CD4-positive, alpha-beta memory T cell (primary cell): Measurements from ENCODE around the gene TMEM119. TPM values are rescaled to one million over a fixed set of nuclear protein-coding genes. Genes with fewer than 3 reads are reported as not detected.

Experiments used
- CTCF ChIA-PET: fragments of 350-600 bp; sonication (Branson Sonifier 250); formaldehyde crosslinking; loops from one replicate; lab custom pipeline; 2021; ENCODE audit warnings: inconsistent platforms; ENCODE audit not compliant: partially characterized antibody; lab: Charles Lee
- POLR2A ChIA-PET: fragments of 350-600 bp; sonication (Branson Sonifier 250); formaldehyde crosslinking; loops from one replicate; lab custom pipeline; 2021; ENCODE audit not compliant: partially characterized antibody; lab: Charles Lee
- DNase-seq, 5 donors: peaks; one replicate each; pipeline versions ENCODE4 v3.0.0 to v3.0.0-alpha.2; 2020 to 2022; ENCODE audit warnings: mixed read lengths in 1 of 5
- H3K27ac ChIP-seq: one replicate; pipeline ENCODE4 v1.7.0; 2013; ENCODE audit warnings: low read depth, low read length
- H3K27me3 ChIP-seq: 2 replicates; pipeline ENCODE4 v1.7.0; 2013; ENCODE audit warnings: mild to moderate bottlenecking, low read length, moderate library complexity; ENCODE audit not compliant: insufficient read depth
- H3K36me3 ChIP-seq: 2 replicates; pipeline ENCODE4 v1.7.0; 2013; ENCODE audit warnings: mild to moderate bottlenecking, low read length, moderate library complexity; ENCODE audit not compliant: insufficient read depth
- H3K4me1 ChIP-seq: 2 replicates; pipeline ENCODE4 v1.7.0; 2013; ENCODE audit warnings: mild to moderate bottlenecking, low read length, moderate library complexity; ENCODE audit not compliant: insufficient read depth
- H3K4me3 ChIP-seq, 2 donors: one replicate each; pipeline ENCODE4 v1.7.0; 2013; ENCODE audit warnings: low read length in 2 of 2, mild to moderate bottlenecking in 1 of 2
- H3K9me3 ChIP-seq, 2 donors: one replicate each; pipeline ENCODE4 v1.7.0; 2013; ENCODE audit warnings: low read length in 2 of 2, control low read depth in 1 of 2; ENCODE audit not compliant: control insufficient read depth in 1 of 2
- H3K27ac Mint-ChIP-seq, 7 donors: one replicate each; pipeline ENCODE4 v1.8.0; 2020 to 2021; ENCODE audit warnings: mixed read lengths in 7 of 7, mild to moderate bottlenecking in 6 of 7, inconsistent platforms in 3 of 7, moderate library complexity in 3 of 7
- H3K27me3 Mint-ChIP-seq, 2 donors: one replicate each; pipeline ENCODE4 v1.8.0; 2020 to 2021; ENCODE audit warnings: mixed read lengths in 2 of 2
- H3K36me3 Mint-ChIP-seq, 2 donors: one replicate each; pipeline ENCODE4 v1.8.0; 2020 to 2021; ENCODE audit warnings: mixed read lengths in 2 of 2, inconsistent platforms in 1 of 2, mild to moderate bottlenecking in 1 of 2
- H3K4me1 Mint-ChIP-seq, 4 donors: one replicate each; pipeline ENCODE4 v1.8.0; 2020 to 2021; ENCODE audit warnings: mixed read lengths in 4 of 4, mild to moderate bottlenecking in 1 of 4
- H3K4me3 Mint-ChIP-seq, 8 donors: one replicate each; pipeline ENCODE4 v1.8.0; 2020 to 2021; ENCODE audit warnings: mixed read lengths in 8 of 8, mild to moderate bottlenecking in 7 of 8, moderate library complexity in 6 of 8, inconsistent platforms in 3 of 8
- H3K9me3 Mint-ChIP-seq, 8 donors: one replicate each; pipeline ENCODE4 v1.8.0; 2020 to 2021; ENCODE audit warnings: mixed read lengths in 8 of 8, mild to moderate bottlenecking in 5 of 8, inconsistent platforms in 3 of 8, moderate library complexity in 1 of 8
- intact Hi-C: fragments of 100-400 bp; cut with micrococcal nuclease; formaldehyde crosslinking; loops from one replicate; pipeline ENCODE4 v1.15.1; 2023
- polyA plus RNA-seq, 2 donors: library from polyadenylated mRNA; unstranded; fragments of 300-500 nt; fragmentation: Illumina TruSeq; gene quantifications; one replicate each; pipeline ENCODE4 v1.2.3, GENCODE V29; 2021
- total RNA-seq, 2 experiments: library from RNA; stranded (reverse); gene quantifications; one replicate each; pipeline ENCODE4 v1.2.3, GENCODE V29; 2021

Gene TMEM119
- total and polyA plus RNA-seq, 4 experiments from 2014 or later, result 0.30 to 0.58 (median 0.42) TPM; not detected in 1

- H3K27me3 Mint-ChIP-seq, result no peaks in the 10 kb centered on the region
- peak overlapping the region; percentile 94 to 100 (median 99) for H3K4me3 Mint-ChIP-seq
- H3K27ac ChIP-seq, result peak overlapping the region; percentile 92
- CTCF ChIA-PET, result interaction anchor here (0.7 to 17.5 kb wide), 6 partner anchors 13 to 66 kb away, joined by 3 to 463 read pairs (median 5); partner anchors contain the start of gene ISCU
- peak overlapping the region; percentile 81 to 92 for H3K4me3 ChIP-seq
- peaks cover 0 to 4% (median 0%) of the 10 kb centered on the region in 8 donors for H3K9me3 Mint-ChIP-seq
- H3K4me1 Mint-ChIP-seq, result peaks cover 42 to 84% (median 60%) of the 10 kb centered on the region in 4 donors
- peaks cover 36% of the 10 kb centered on the region for H3K36me3 ChIP-seq
- peak in 1 of 5 donors; percentile 12 for DNase-seq
- peaks cover 77% of the 10 kb centered on the region for H3K4me1 ChIP-seq
- peak overlapping the region; percentile 94 to 100 (median 99) for H3K27ac Mint-ChIP-seq
- peaks cover 48 to 66% of the 10 kb centered on the region in 2 donors for H3K36me3 Mint-ChIP-seq
- H3K9me3 ChIP-seq, result no peaks in the 10 kb centered on the region
- intact Hi-C loops, result no loop called here
- POLR2A ChIA-PET, result interaction anchor here (0.7 to 11.1 kb wide), 5 partner anchors 9 to 424 kb away, joined by 3 to 310 read pairs (median 48); partner anchors contain the start of genes ISCU, SART3 and USP30
- no peaks in the 10 kb centered on the region for H3K27me3 ChIP-seq
Observed at GRCh38 chr12:108629151-108629550, 31.3 kb upstream of the TMEM119 start.

GRCh38 chr12:108627134-108627920, 29.4 kb upstream of the TMEM119 start:
- Mint-ChIP-seq H3K9me3 (peaks cover 0 to 4% (median 0%) of the 10 kb centered on the region in 8 donors), H3K4me3 (peak overlapping the region; percentile 48 to 70 (median 59)), H3K27ac (peak overlapping the region; percentile 80 to 99 (median 89)), H3K4me1 (peaks cover 49 to 86% (median 68%) of the 10 kb centered on the region in 4 donors), H3K36me3 (peaks cover 60 to 70% of the 10 kb centered on the region in 2 donors), H3K27me3 (no peaks in the 10 kb centered on the region)
- Histone ChIP-seq H3K4me3 (no peak overlapping the region), H3K9me3 (no peaks in the 10 kb centered on the region), H3K4me1 (peaks cover 92% of the 10 kb centered on the region), H3K36me3 (peaks cover 54% of the 10 kb centered on the region), H3K27me3 (no peaks in the 10 kb centered on the region), H3K27ac (peak overlapping the region; percentile 55)
- CTCF ChIA-PET, result interaction anchor here (1.1 to 17.5 kb wide), 3 partner anchors 11 to 37 kb away, joined by 3 to 463 read pairs (median 6); no protein-coding TSS in a partner anchor
- intact Hi-C loops, result no loop called here
- DNase-seq, result no peak
- POLR2A ChIA-PET, result interaction anchor here (0.6 to 11.1 kb wide), 10 partner anchors 8 to 867 kb away, joined by 3 to 310 read pairs (median 4); partner anchors contain the start of gene ISCU

GRCh38 chr12:108625228-108625627, 27.3 kb upstream of the TMEM119 start:
- H3K27me3 ChIP-seq, result no peaks in the 10 kb centered on the region
- no peak for DNase-seq
- Mint-ChIP-seq H3K27ac (peak overlapping the region; percentile 65 to 99 (median 79)), H3K36me3 (peaks cover 58 to 76% of the 10 kb centered on the region in 2 donors), H3K4me3 (peak overlapping the region in 5 of 8 donors; percentile 0 to 35 (median 15)), H3K9me3 (no peaks in the 10 kb centered on the region), H3K27me3 (no peaks in the 10 kb centered on the region), H3K4me1 (peaks cover 47 to 86% (median 65%) of the 10 kb centered on the region in 4 donors)
- H3K27ac ChIP-seq, result peak overlapping the region; percentile 7
- no peak overlapping the region for H3K4me3 ChIP-seq
- CTCF ChIA-PET, result interaction anchor here (0.7 to 17.5 kb wide), 2 partner anchors 9 to 22 kb away, joined by 4 to 463 read pairs; no protein-coding TSS in a partner anchor
- POLR2A ChIA-PET, result interaction anchor here (11.1 kb wide), 1 partner anchor 5 kb away, joined by 310 read pairs; no protein-coding TSS in a partner anchor
- H3K36me3 ChIP-seq, result peaks cover 64% of the 10 kb centered on the region
- H3K4me1 ChIP-seq, result peaks cover 94% of the 10 kb centered on the region
- no peaks in the 10 kb centered on the region for H3K9me3 ChIP-seq
- intact Hi-C loops, result no loop called here

GRCh38 chr12:108623577-108623976, 25.7 kb upstream of the TMEM119 start:
- DNase-seq, result no peak
- H3K4me1 ChIP-seq, result peaks cover 93% of the 10 kb centered on the region
- POLR2A ChIA-PET, result interaction anchor here (1.7 to 9.9 kb wide), 2 partner anchors 7 to 23 kb away, joined by 9 to 310 read pairs; partner anchors contain the start of gene SELPLG
- Mint-ChIP-seq H3K27ac (peak overlapping the region; percentile 22 to 99 (median 81)), H3K36me3 (peaks cover 55 to 78% of the 10 kb centered on the region in 2 donors), H3K27me3 (no peaks in the 10 kb centered on the region), H3K9me3 (no peaks in the 10 kb centered on the region), H3K4me3 (no peak overlapping the region), H3K4me1 (peaks cover 46 to 87% (median 65%) of the 10 kb centered on the region in 4 donors)
- intact Hi-C loops, result no loop called here
- no peaks in the 10 kb centered on the region for H3K9me3 ChIP-seq
- H3K27me3 ChIP-seq, result no peaks in the 10 kb centered on the region
- H3K4me3 ChIP-seq, result no peak overlapping the region
- H3K27ac ChIP-seq, result peak overlapping the region; percentile 52
- CTCF ChIA-PET, result no interaction called here
- H3K36me3 ChIP-seq, result peaks cover 66% of the 10 kb centered on the region

- ChIA-PET CTCF (interaction anchor here (7.7 to 13.8 kb wide), 2 partner anchors 11 to 180 kb away, joined by 75 to 463 read pairs; partner anchors contain the start of gene SELPLG), POLR2A (interaction anchor here (1.3 to 9.9 kb wide), 3 partner anchors 8 to 62 kb away, joined by 5 to 310 read pairs (median 9); partner anchors contain the start of genes SART3 and SELPLG)
- Mint-ChIP-seq H3K36me3 (peaks cover 50 to 77% of the 10 kb centered on the region in 2 donors), H3K9me3 (no peaks in the 10 kb centered on the region), H3K4me3 (peak overlapping the region in 1 of 8 donors; percentile 62), H3K27me3 (no peaks in the 10 kb centered on the region), H3K27ac (peak overlapping the region in 6 of 7 donors; percentile 81 to 99 (median 94)), H3K4me1 (peaks cover 46 to 87% (median 66%) of the 10 kb centered on the region in 4 donors)
- intact Hi-C loops, result no loop called here
- Histone ChIP-seq H3K27me3 (no peaks in the 10 kb centered on the region), H3K9me3 (no peaks in the 10 kb centered on the region), H3K4me1 (peaks cover 93% of the 10 kb centered on the region), H3K36me3 (peaks cover 66% of the 10 kb centered on the region), H3K4me3 (no peak overlapping the region), H3K27ac (peak overlapping the region; percentile 52)
- DNase-seq, result no peak
Observed at GRCh38 chr12:108622921-108623514, 25.1 kb upstream of the TMEM119 start.

- peak overlapping the region; percentile 85 to 99 (median 95) for H3K27ac Mint-ChIP-seq
- Histone ChIP-seq H3K27me3 (no peaks in the 10 kb centered on the region), H3K4me3 (no peak overlapping the region), H3K9me3 (no peaks in the 10 kb centered on the region), H3K27ac (peak overlapping the region; percentile 52), H3K36me3 (peaks cover 63% of the 10 kb centered on the region), H3K4me1 (peaks cover 93% of the 10 kb centered on the region)
- H3K36me3 Mint-ChIP-seq, result peaks cover 48 to 78% of the 10 kb centered on the region in 2 donors
- H3K27me3 Mint-ChIP-seq, result no peaks in the 10 kb centered on the region
- POLR2A ChIA-PET, result interaction anchor here (1.3 to 9.9 kb wide), 3 partner anchors 9 to 62 kb away, joined by 5 to 310 read pairs (median 9); partner anchors contain the start of genes SART3 and SELPLG
- intact Hi-C loops, result no loop called here
- peak overlapping the region in 5 of 8 donors; percentile 17 to 82 (median 60) for H3K4me3 Mint-ChIP-seq
- H3K9me3 Mint-ChIP-seq, result no peaks in the 10 kb centered on the region
- peaks cover 49 to 89% (median 68%) of the 10 kb centered on the region in 4 donors for H3K4me1 Mint-ChIP-seq
- peak in 2 of 5 donors; percentile 25 to 33 for DNase-seq
- CTCF ChIA-PET, result interaction anchor here (7.7 to 13.8 kb wide), 2 partner anchors 11 to 181 kb away, joined by 75 to 463 read pairs; partner anchors contain the start of gene SELPLG
Observed at GRCh38 chr12:108622421-108622820, 24.5 kb upstream of the TMEM119 start.
